A673 (cell line): ENCODE measurements around the gene DIP2C. TPM values are rescaled to one million over a fixed set of nuclear protein-coding genes. Genes with fewer than 3 reads are reported as not detected.

Experiments
- BruUV-seq: library from RNA; stranded (reverse); fragments of 400-500 nt; replicated peaks from 2 replicates; lab custom pipeline; 2021; lab: Mats Ljungman, UMichigan
- CTCF ChIA-PET: fragments of 300-600 bp; sonication (Branson Sonifier 250); formaldehyde crosslinking; loops from one replicate; lab custom pipeline; 2022; ENCODE audit warnings: antibody characterized with exemption; lab: Charles Lee
- POLR2A ChIA-PET: fragments of 300-600 bp; sonication (Branson Sonifier 250); formaldehyde crosslinking; loops from one replicate; lab custom pipeline; 2022; ENCODE audit warnings: antibody characterized with exemption; ENCODE audit not compliant: low non-redundant PET; lab: Charles Lee
- DNase-seq: peaks from one replicate; pipeline ENCODE4 v3.0.0-alpha.2; 2015; ENCODE audit warnings: low spot score
- H3K27ac ChIP-seq: fragments of 200-600 bp; sonication (generic); 2 replicates; pipeline ENCODE4 v1.5.1; 2016; ENCODE audit warnings: mixed run types, low read depth, mild to moderate bottlenecking, mixed read lengths, antibody characterized with exemption, low read length; ENCODE audit not compliant: poor library complexity, severe bottlenecking
- H3K27me3 ChIP-seq: fragments of 200-600 bp; sonication (generic); replicated peaks from 2 replicates; pipeline ENCODE4 v1.6.1; 2017; ENCODE audit warnings: mixed run types, low read depth, mild to moderate bottlenecking, mixed read lengths, antibody characterized with exemption, low read length; ENCODE audit not compliant: insufficient read depth, poor library complexity
- H3K36me3 ChIP-seq: fragments of 200-600 bp; sonication (generic); 2 replicates; pipeline ENCODE4 v1.6.1; 2016; ENCODE audit warnings: mixed run types, mild to moderate bottlenecking, mixed read lengths, antibody characterized with exemption, low read length; ENCODE audit not compliant: insufficient read depth, poor library complexity, severe bottlenecking
- H3K4me1 ChIP-seq: fragments of 200-600 bp; sonication (generic); 2 replicates; pipeline ENCODE4 v1.6.1; 2017; ENCODE audit warnings: mixed run types, mild to moderate bottlenecking, mixed read lengths, antibody characterized with exemption, low read length; ENCODE audit not compliant: insufficient read depth, poor library complexity, severe bottlenecking
- H3K4me3 ChIP-seq: fragments of 200-600 bp; sonication (generic); 2 replicates; pipeline ENCODE4 v1.5.1; 2016; ENCODE audit warnings: low read depth, mixed run types, mild to moderate bottlenecking, mixed read lengths, low read length; ENCODE audit not compliant: poor library complexity, severe bottlenecking
- H3K9me3 ChIP-seq: fragments of 200-600 bp; sonication (generic); 2 replicates; pipeline ENCODE4 v1.6.1; 2016; ENCODE audit warnings: mixed run types, low read depth, mild to moderate bottlenecking, mixed read lengths, antibody characterized with exemption, low read length; ENCODE audit not compliant: poor library complexity, severe bottlenecking
- CTCF ChIP-seq: fragments of 300-800, 200-600 bp; sonication (generic); conservative IDR thresholded peaks from 2 replicates; pipeline ENCODE4 v1.5.1; 2017; ENCODE audit warnings: low read depth, mild to moderate bottlenecking, antibody characterized with exemption, low read length, moderate library complexity, mixed read lengths
- EZH2 ChIP-seq: fragments of 200-600 bp; sonication (generic); IDR thresholded peaks from 2 replicates; pipeline ENCODE4 v1.6.1; 2017; ENCODE audit warnings: borderline replicate concordance, low read depth, mild to moderate bottlenecking, mixed read lengths, antibody characterized with exemption, low read length; ENCODE audit not compliant: poor library complexity, severe bottlenecking
- intact Hi-C: fragments of 100-400 bp; cut with micrococcal nuclease; formaldehyde crosslinking; loops from one replicate; pipeline ENCODE4 v1.10.0; 2022; ENCODE audit not compliant: unreplicated experiment
- total RNA-seq: library from RNA; stranded (reverse); gene quantifications from 2 replicates; pipeline ENCODE4 v1.2.3, GENCODE V29; 2021

DIP2C gene
- total RNA-seq, 1 experiment from 2014 or later: 13.2 TPM

GRCh38 chr10:506451-507354, 182.8 kb downstream of the DIP2C start:
- no peak overlapping the region for H3K4me3 ChIP-seq
- no peak for DNase-seq
- H3K36me3 ChIP-seq: no peaks in the 10 kb centered on the region
- ChIA-PET POLR2A (no interaction called here), CTCF (no interaction called here)
- no peaks in the 10 kb centered on the region for H3K27me3 ChIP-seq
- H3K9me3 ChIP-seq: no peaks in the 10 kb centered on the region
- H3K4me1 ChIP-seq: peaks cover 5% of the 10 kb centered on the region
- intact Hi-C loops: no loop called here
- H3K27ac ChIP-seq: no peak overlapping the region
- BruUV-seq: no TSS peak
- TF ChIP-seq EZH2: no peak
- no peak for TF ChIP-seq CTCF

- no peak for DNase-seq
- Histone ChIP-seq H3K4me3 (no peak overlapping the region), H3K27me3 (no peaks in the 10 kb centered on the region), H3K27ac (no peak overlapping the region), H3K4me1 (no peaks in the 10 kb centered on the region), H3K36me3 (no peaks in the 10 kb centered on the region), H3K9me3 (no peaks in the 10 kb centered on the region)
- BruUV-seq: no TSS peak
- POLR2A ChIA-PET: no interaction called here
- intact Hi-C loops: no loop called here
- TF ChIP-seq CTCF (no peak), EZH2 (no peak)
- CTCF ChIA-PET: no interaction called here
Observed at GRCh38 chr10:505419-505818, 184.0 kb downstream of the DIP2C start.

GRCh38 chr10:504806-505205, 184.7 kb downstream of the DIP2C start:
- intact Hi-C loops: no loop called here
- Histone ChIP-seq H3K9me3 (no peaks in the 10 kb centered on the region), H3K27me3 (no peaks in the 10 kb centered on the region), H3K36me3 (no peaks in the 10 kb centered on the region), H3K4me1 (no peaks in the 10 kb centered on the region), H3K27ac (no peak overlapping the region), H3K4me3 (no peak overlapping the region)
- ChIA-PET CTCF (no interaction called here), POLR2A (no interaction called here)
- BruUV-seq: no TSS peak
- no peak for DNase-seq
- TF ChIP-seq CTCF (no peak), EZH2 (no peak)
